Cardiac muscle cell (in vitro differentiated cells and primary cell): ENCODE data around the gene BMPR1A. TPM values are rescaled to one million over a fixed set of nuclear protein-coding genes. Genes with fewer than 3 reads are reported as not detected.

Experiments
- DNase-seq, 2 donors: peaks; one replicate each; pipeline versions ENCODE4 v3.0.0 to v3.0.0-alpha.2; 2010 to 2017; ENCODE audit warnings: low read depth in 1 of 2, low spot score in 1 of 2
- H3K27ac ChIP-seq: fragments of 200-600 bp; sonication (generic); 2 replicates; pipeline ENCODE4 v1.5.1; 2016
- H3K27me3 ChIP-seq: fragments of 200-600 bp; sonication (generic); 2 replicates; pipeline ENCODE4 v1.6.0; 2016; ENCODE audit warnings: control low read depth
- H3K36me3 ChIP-seq: fragments of 200-600 bp; sonication (generic); 2 replicates; pipeline ENCODE4 v1.5.1; 2016; ENCODE audit warnings: control low read depth
- H3K4me1 ChIP-seq: fragments of 200-600 bp; sonication (generic); 2 replicates; pipeline ENCODE4 v1.8.1; 2017; ENCODE audit warnings: low read depth, mild to moderate bottlenecking, mixed run types
- H3K4me3 ChIP-seq: fragments of 200-600 bp; sonication (generic); 2 replicates; pipeline ENCODE4 v1.5.1; 2016; ENCODE audit warnings: mild to moderate bottlenecking
- H3K9me3 ChIP-seq: fragments of 200-600 bp; sonication (generic); 2 replicates; pipeline ENCODE4 v1.5.1; 2017; ENCODE audit warnings: low read depth, mild to moderate bottlenecking, control low read depth
- CTCF ChIP-seq: IDR thresholded peaks from 2 replicates; pipeline ENCODE4 v1.5.1; 2012; ENCODE audit warnings: low read depth, mild to moderate bottlenecking, low read length
- polyA plus RNA-seq: library from polyadenylated mRNA; unstranded; fragments of >200 nt; fragmentation: Nextera tagmentation; extraction: Ambion mirVana; gene quantifications from 2 replicates; pipeline ENCODE4 v1.2.1, GENCODE V29; 2016
- total RNA-seq: library from RNA; depleted of rRNA; stranded (reverse); fragments of >200 nt; gene quantifications from 2 replicates; pipeline ENCODE4 v1.2.3, GENCODE V29; 2016

The BMPR1A gene
- total and polyA plus RNA-seq, 2 experiments from 2014 or later: 35.6 to 39.4 TPM

GRCh38 chr10:86817246-86817645, 60.8 kb downstream of the BMPR1A start:
- no peak for TF ChIP-seq CTCF
- Histone ChIP-seq H3K27ac (no peak overlapping the region), H3K27me3 (no peaks in the 10 kb centered on the region), H3K36me3 (no peaks in the 10 kb centered on the region), H3K9me3 (no peaks in the 10 kb centered on the region), H3K4me3 (no peak overlapping the region), H3K4me1 (no peaks in the 10 kb centered on the region)
- no peak for DNase-seq

- Histone ChIP-seq H3K4me3 (no peak overlapping the region), H3K27ac (no peak overlapping the region), H3K27me3 (no peaks in the 10 kb centered on the region), H3K9me3 (no peaks in the 10 kb centered on the region), H3K36me3 (no peaks in the 10 kb centered on the region), H3K4me1 (peaks cover 11% of the 10 kb centered on the region)
- TF ChIP-seq CTCF: no peak
- no peak for DNase-seq
Observed at GRCh38 chr10:86819567-86819966, 63.1 kb downstream of the BMPR1A start.

GRCh38 chr10:86820509-86820908, 64.1 kb downstream of the BMPR1A start:
- no peak overlapping the region for H3K4me3 ChIP-seq
- H3K27ac ChIP-seq: no peak overlapping the region
- TF ChIP-seq CTCF: no peak
- H3K27me3 ChIP-seq: no peaks in the 10 kb centered on the region
- H3K9me3 ChIP-seq: no peaks in the 10 kb centered on the region
- no peaks in the 10 kb centered on the region for H3K36me3 ChIP-seq
- DNase-seq: no peak
- peaks cover 11% of the 10 kb centered on the region for H3K4me1 ChIP-seq

- H3K27me3 ChIP-seq: no peaks in the 10 kb centered on the region
- no peak for TF ChIP-seq CTCF
- H3K27ac ChIP-seq: no peak overlapping the region
- no peaks in the 10 kb centered on the region for H3K9me3 ChIP-seq
- peak in 1 of 2 donors; percentile 92 for DNase-seq
- H3K36me3 ChIP-seq: no peaks in the 10 kb centered on the region
- H3K4me1 ChIP-seq: peaks cover 11% of the 10 kb centered on the region
- no peak overlapping the region for H3K4me3 ChIP-seq
Observed at GRCh38 chr10:86821388-86821999, 65.1 kb downstream of the BMPR1A start.

- no peak for TF ChIP-seq CTCF
- Histone ChIP-seq H3K4me3 (no peak overlapping the region), H3K27ac (peak overlapping the region; percentile 63), H3K9me3 (no peaks in the 10 kb centered on the region), H3K27me3 (no peaks in the 10 kb centered on the region), H3K36me3 (no peaks in the 10 kb centered on the region), H3K4me1 (peaks cover 11% of the 10 kb centered on the region)
- DNase-seq: no peak
Observed at GRCh38 chr10:86823565-86823964, 67.1 kb downstream of the BMPR1A start.
